ENCODE data around the gene PHKA1. TPM values are rescaled to one million over a fixed set of nuclear protein-coding genes. Genes with fewer than 3 reads are reported as not detected.

The PHKA1 gene
- total RNA-seq, 1 donor from 2014 or later: 10.9 TPM

GRCh38 chrX:72662020-72662747, 51.9 kb downstream of the PHKA1 start:
- Mint-ChIP-seq H3K9me3 (peaks cover 5% of the 10 kb centered on the region), H3K36me3 (peaks cover 3% of the 10 kb centered on the region), H3K27ac (no peak overlapping the region), H3K4me1 (ENCODE audit: unreplicated experiment) (no peaks in the 10 kb centered on the region), H3K27me3 (no peaks in the 10 kb centered on the region), H3K4me3 (no peak overlapping the region)
- no peak for TF ChIP-seq CTCF (conservative IDR thresholded peaks at IDR 0.05)
- DNase-seq (ENCODE audit: extremely low spot score, unreplicated experiment): no peak

GRCh38 chrX:72659723-72660122, 54.4 kb downstream of the PHKA1 start:
- peaks cover 5% of the 10 kb centered on the region for H3K9me3 Mint-ChIP-seq
- TF ChIP-seq CTCF (conservative IDR thresholded peaks at IDR 0.05): no peak
- H3K4me3 Mint-ChIP-seq: no peak overlapping the region
- H3K27ac Mint-ChIP-seq: no peak overlapping the region
- H3K27me3 Mint-ChIP-seq: no peaks in the 10 kb centered on the region
- DNase-seq (ENCODE audit: extremely low spot score, unreplicated experiment): no peak
- peaks cover 10% of the 10 kb centered on the region for H3K36me3 Mint-ChIP-seq
- no peaks in the 10 kb centered on the region for H3K4me1 Mint-ChIP-seq (ENCODE audit: unreplicated experiment)

GRCh38 chrX:72652082-72652481, 62.0 kb downstream of the PHKA1 start:
- Mint-ChIP-seq H3K4me1 (ENCODE audit: unreplicated experiment) (no peaks in the 10 kb centered on the region), H3K36me3 (peaks cover 14% of the 10 kb centered on the region), H3K27ac (no peak overlapping the region), H3K4me3 (no peak overlapping the region), H3K9me3 (no peaks in the 10 kb centered on the region), H3K27me3 (no peaks in the 10 kb centered on the region)
- TF ChIP-seq CTCF (conservative IDR thresholded peaks at IDR 0.05): no peak
- DNase-seq (ENCODE audit: extremely low spot score, unreplicated experiment): no peak

GRCh38 chrX:72644946-72645345, 69.2 kb downstream of the PHKA1 start:
- no peak overlapping the region for H3K27ac Mint-ChIP-seq
- TF ChIP-seq CTCF (conservative IDR thresholded peaks at IDR 0.05): no peak
- DNase-seq (ENCODE audit: extremely low spot score, unreplicated experiment): no peak
- no peaks in the 10 kb centered on the region for H3K9me3 Mint-ChIP-seq
- no peaks in the 10 kb centered on the region for H3K4me1 Mint-ChIP-seq (ENCODE audit: unreplicated experiment)
- H3K4me3 Mint-ChIP-seq: no peak overlapping the region
- no peaks in the 10 kb centered on the region for H3K36me3 Mint-ChIP-seq
- no peaks in the 10 kb centered on the region for H3K27me3 Mint-ChIP-seq

GRCh38 chrX:72641611-72642010, 72.5 kb downstream of the PHKA1 start:
- Mint-ChIP-seq H3K27me3 (no peaks in the 10 kb centered on the region), H3K4me1 (ENCODE audit: unreplicated experiment) (no peaks in the 10 kb centered on the region), H3K9me3 (no peaks in the 10 kb centered on the region), H3K4me3 (no peak overlapping the region), H3K27ac (no peak overlapping the region), H3K36me3 (no peaks in the 10 kb centered on the region)
- DNase-seq (ENCODE audit: extremely low spot score, unreplicated experiment): no peak
- no peak for TF ChIP-seq CTCF (conservative IDR thresholded peaks at IDR 0.05)
